Gastrocnemius medialis (tissue), 4 donors: ENCODE results near the gene CERKL.

Experiments
- CTCF ChIP-seq, 5 experiments: fragments of 450-650 bp in 3 of 5; fragments of 200-600 bp in 2 of 5; sonication (generic) in 2 of 5; IDR thresholded peaks in 4 of 5; conservative IDR thresholded peaks in 1 of 5; 1 replicate in 4 of 5; 2 replicates in 1 of 5; pipeline ENCODE4 v1.5.1; 2016 to 2019; ENCODE audit warnings: antibody characterized with exemption in 5 of 5, mild to moderate bottlenecking in 3 of 5, moderate library complexity in 3 of 5
- POLR2A ChIP-seq, 2 donors: fragments of 450-650 bp; IDR thresholded peaks; one replicate each; pipeline ENCODE4 v1.6.1; 2017; ENCODE audit warnings: antibody characterized with exemption in 2 of 2, mild to moderate bottlenecking in 2 of 2, moderate library complexity in 2 of 2

DNA sequence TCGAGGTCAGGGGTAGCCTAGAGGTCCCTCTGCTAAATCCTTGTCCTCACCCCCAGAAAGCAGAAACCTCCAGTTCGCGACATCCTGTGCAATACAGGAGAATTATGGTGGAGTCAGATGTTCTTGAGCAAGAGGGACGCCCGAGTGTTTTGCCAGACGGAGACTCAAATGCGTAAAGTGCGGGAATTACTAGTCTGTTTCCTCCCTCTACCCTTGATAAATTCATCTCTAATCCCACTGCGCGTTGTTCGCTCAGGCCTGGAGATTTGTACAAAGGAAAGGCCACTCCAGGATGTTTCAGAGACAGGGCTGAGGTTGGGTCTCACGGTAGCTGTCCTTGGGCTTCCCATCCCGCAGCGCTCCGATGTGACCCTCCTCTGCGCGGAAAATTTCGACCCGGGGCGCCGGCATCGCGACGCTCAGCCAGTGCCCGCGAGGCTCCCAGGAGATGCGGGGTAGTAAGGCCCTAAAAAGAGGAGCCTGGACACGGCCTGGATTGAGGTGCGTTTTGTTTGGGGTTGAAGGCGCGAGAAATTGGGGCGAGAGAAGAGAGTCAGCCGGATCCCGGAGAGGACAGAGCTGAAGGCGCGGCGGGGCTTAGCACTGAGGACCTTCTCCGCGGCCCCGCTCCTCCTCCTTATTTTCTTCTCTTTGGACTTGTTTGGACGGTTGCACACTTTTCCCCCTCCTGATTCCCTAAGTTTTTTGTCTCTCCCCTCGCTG lies 26.1 kb upstream of the CERKL start:
- TF ChIP-seq POLR2A (IDR thresholded peaks at IDR 0.05) (no peak), CTCF (IDR thresholded peaks at IDR 0.05 in 4 of 5, conservative IDR thresholded peaks at IDR 0.05 in 1 of 5) (no peak)
